OCI-LY1 (cell line): Measurements from ENCODE around the gene SLC25A21.

Source experiments
- H2AFZ ChIP-seq: fragments of 200-600 bp; sonication (generic), shearing (Covaris generic); 2 replicates; pipeline ENCODE4 v1.6.0; 2014; ENCODE audit warnings: antibody characterized with exemption, mild to moderate bottlenecking, low read length
- H3F3A ChIP-seq: fragments of 200-600 bp; sonication (generic), shearing (Covaris generic); 2 replicates; pipeline ENCODE4 v1.6.0; 2014; ENCODE audit warnings: mild to moderate bottlenecking, antibody characterized with exemption, low read length, moderate library complexity; ENCODE audit not compliant: insufficient read depth
- H3K27ac ChIP-seq: fragments of 200-600 bp; sonication (generic); 2 replicates; pipeline ENCODE4 v1.5.1; 2014; ENCODE audit warnings: low read length, mixed run types, mild to moderate bottlenecking, low read depth; ENCODE audit not compliant: poor library complexity, severe bottlenecking
- H3K27me3 ChIP-seq: fragments of 200-600 bp; sonication (generic); 2 replicates; pipeline ENCODE4 v1.6.0; 2014; ENCODE audit warnings: antibody characterized with exemption, mild to moderate bottlenecking, low read length, moderate library complexity; ENCODE audit not compliant: insufficient read depth
- H3K36me3 ChIP-seq: fragments of 200-600 bp; sonication (generic); 2 replicates; pipeline ENCODE4 v1.6.1; 2014; ENCODE audit warnings: mild to moderate bottlenecking, antibody characterized with exemption, low read length, moderate library complexity, mixed read lengths; ENCODE audit not compliant: insufficient read depth
- H3K4me1 ChIP-seq: fragments of 200-600 bp; sonication (generic); 2 replicates; pipeline ENCODE4 v1.5.1; 2014; ENCODE audit warnings: mild to moderate bottlenecking, low read length, moderate library complexity; ENCODE audit not compliant: insufficient read depth, severe bottlenecking
- H3K4me2 ChIP-seq: fragments of 200-600 bp; sonication (generic), shearing (Covaris generic); 2 replicates; pipeline ENCODE4 v1.6.1; 2014; ENCODE audit warnings: low read length
- H3K4me3 ChIP-seq: fragments of 200-600 bp; sonication (generic); 2 replicates; pipeline ENCODE4 v1.5.1; 2014; ENCODE audit warnings: low read length, low read depth, mild to moderate bottlenecking, mixed read lengths; ENCODE audit not compliant: poor library complexity, severe bottlenecking
- H3K79me2 ChIP-seq: fragments of 200-600 bp; shearing (Covaris generic); 2 replicates; pipeline ENCODE4 v1.6.1; 2016; ENCODE audit warnings: mixed run types, low read length, mixed read lengths; ENCODE audit not compliant: insufficient read depth
- H3K9ac ChIP-seq: fragments of 200-600 bp; sonication (generic), shearing (Covaris generic); 2 replicates; pipeline ENCODE4 v1.6.1; 2014; ENCODE audit warnings: mild to moderate bottlenecking, low read length, mixed read lengths
- H3K9me2 ChIP-seq: fragments of 200-600 bp; sonication (generic), shearing (Covaris generic); 2 replicates; pipeline ENCODE4 v1.6.1; 2014; ENCODE audit warnings: low read depth, mild to moderate bottlenecking, low read length, mixed read lengths
- H3K9me3 ChIP-seq: fragments of 200-600 bp; shearing (Covaris generic); 2 replicates; pipeline ENCODE4 v1.6.1; 2014; ENCODE audit warnings: low read length, mixed read lengths
- H4K20me1 ChIP-seq: fragments of 200-600 bp; sonication (generic), shearing (Covaris generic); 2 replicates; pipeline ENCODE4 v1.6.0; 2016; ENCODE audit warnings: mild to moderate bottlenecking, low read length; ENCODE audit not compliant: insufficient read depth
- CTCF ChIP-seq: fragments of 200-600 bp; sonication (generic), shearing (Covaris generic); IDR thresholded peaks from 2 replicates; pipeline ENCODE4 v1.5.1; 2017; ENCODE audit warnings: mild to moderate bottlenecking, antibody characterized with exemption, low read length, moderate library complexity, mixed read lengths
- EZH2 ChIP-seq: fragments of 200-600 bp; sonication (generic), shearing (Covaris generic); IDR thresholded peaks from 2 replicates; pipeline ENCODE4 v1.8.0; 2017; ENCODE audit warnings: borderline replicate concordance, mixed run types, mild to moderate bottlenecking, antibody characterized with exemption, low read length, moderate library complexity, mixed read lengths

Gene SLC25A21

GRCh38 chr14:37048666-37049071 is 123.7 kb downstream of the SLC25A21 start:
- no peaks in the 10 kb centered on the region for H3K36me3 ChIP-seq
- no peak for TF ChIP-seq EZH2
- TF ChIP-seq CTCF, result no peak
- no peak overlapping the region for H3K4me2 ChIP-seq
- no peak overlapping the region for H3K4me3 ChIP-seq
- no peaks in the 10 kb centered on the region for H4K20me1 ChIP-seq
- no peak overlapping the region for H2AFZ ChIP-seq
- H3K4me1 ChIP-seq, result no peaks in the 10 kb centered on the region
- H3K27ac ChIP-seq, result no peak overlapping the region
- H3F3A ChIP-seq, result no peaks in the 10 kb centered on the region
- no peak overlapping the region for H3K9ac ChIP-seq
- H3K9me3 ChIP-seq, result no peaks in the 10 kb centered on the region
- H3K9me2 ChIP-seq, result no peaks in the 10 kb centered on the region
- H3K27me3 ChIP-seq, result no peaks in the 10 kb centered on the region
- no peaks in the 10 kb centered on the region for H3K79me2 ChIP-seq

GRCh38 chr14:37047996-37048395 is 124.4 kb downstream of the SLC25A21 start:
- Histone ChIP-seq H3K79me2 (no peaks in the 10 kb centered on the region), H3F3A (no peaks in the 10 kb centered on the region), H4K20me1 (no peaks in the 10 kb centered on the region), H3K4me2 (no peak overlapping the region), H3K9me2 (no peaks in the 10 kb centered on the region), H3K4me3 (no peak overlapping the region), H3K27me3 (no peaks in the 10 kb centered on the region), H3K9ac (no peak overlapping the region), H2AFZ (no peak overlapping the region), H3K27ac (no peak overlapping the region), H3K9me3 (no peaks in the 10 kb centered on the region), H3K4me1 (no peaks in the 10 kb centered on the region), H3K36me3 (no peaks in the 10 kb centered on the region)
- TF ChIP-seq EZH2 (no peak), CTCF (no peak)

- Histone ChIP-seq H2AFZ (no peak overlapping the region), H3K9me2 (no peaks in the 10 kb centered on the region), H3K4me1 (no peaks in the 10 kb centered on the region), H3K4me3 (no peak overlapping the region), H3K27me3 (no peaks in the 10 kb centered on the region), H3K36me3 (no peaks in the 10 kb centered on the region), H3K9me3 (no peaks in the 10 kb centered on the region), H4K20me1 (no peaks in the 10 kb centered on the region), H3K27ac (no peak overlapping the region), H3K79me2 (no peaks in the 10 kb centered on the region), H3K4me2 (no peak overlapping the region), H3F3A (no peaks in the 10 kb centered on the region), H3K9ac (no peak overlapping the region)
- no peak for TF ChIP-seq CTCF
- no peak for TF ChIP-seq EZH2
Observed at GRCh38 chr14:37047226-37047625, 125.2 kb downstream of the SLC25A21 start.
